Astrocyte (in vitro differentiated cells and primary cell): ENCODE data around the gene NLRP6. TPM values are rescaled to one million over a fixed set of nuclear protein-coding genes. Genes with fewer than 3 reads are reported as not detected.

Experiments
- DNase-seq: peaks from one replicate; pipeline ENCODE4 v3.0.0-alpha.2; 2010; ENCODE audit warnings: low read depth
- FAIRE-seq: peaks from 2 replicates; lab custom pipeline; 2011; peaks lifted over from hg19 to GRCh38; lab: Jason Lieb, UNC
- H2AFZ ChIP-seq: 2 replicates; pipeline ENCODE4 v1.6.0; 2012; ENCODE audit warnings: low read depth, low read length, inconsistent platforms
- H3K27ac ChIP-seq: 2 replicates; pipeline ENCODE4 v1.5.1; 2011; ENCODE audit warnings: low read depth, low read length, inconsistent platforms
- H3K27me3 ChIP-seq: 2 replicates; pipeline ENCODE4 v1.6.0; 2011; ENCODE audit warnings: low read length, inconsistent platforms; ENCODE audit not compliant: insufficient read depth
- H3K36me3 ChIP-seq: 2 replicates; pipeline ENCODE4 v1.5.1; 2011; ENCODE audit warnings: low read length, inconsistent platforms; ENCODE audit not compliant: insufficient read depth
- H3K4me1 ChIP-seq: 2 replicates; pipeline ENCODE4 v1.5.1; 2011; ENCODE audit warnings: low read length, inconsistent platforms; ENCODE audit not compliant: insufficient read depth
- H3K4me2 ChIP-seq: 2 replicates; pipeline ENCODE4 v1.6.0; 2012; ENCODE audit warnings: low read length, inconsistent platforms
- H3K4me3 ChIP-seq: 2 replicates; pipeline ENCODE4 v1.5.1; 2011; ENCODE audit warnings: low read depth, mild to moderate bottlenecking, low read length, inconsistent platforms; ENCODE audit not compliant: insufficient read depth
- H3K79me2 ChIP-seq: 2 replicates; pipeline ENCODE4 v1.6.0; 2012; ENCODE audit warnings: mild to moderate bottlenecking, low read length, inconsistent platforms; ENCODE audit not compliant: insufficient read depth
- H3K9ac ChIP-seq: 2 replicates; pipeline ENCODE4 v1.6.0; 2012; ENCODE audit warnings: mild to moderate bottlenecking, low read length, inconsistent platforms
- H3K9me3 ChIP-seq: 2 replicates; pipeline ENCODE4 v1.5.1; 2012; ENCODE audit warnings: low read depth, mild to moderate bottlenecking, low read length, inconsistent platforms; ENCODE audit not compliant: insufficient read depth
- H4K20me1 ChIP-seq: 2 replicates; pipeline ENCODE4 v1.6.0; 2012; ENCODE audit warnings: low read length, inconsistent platforms; ENCODE audit not compliant: insufficient read depth
- H3K27ac Mint-ChIP-seq: one replicate; pipeline ENCODE4 v1.8.0; 2021; ENCODE audit warnings: mild to moderate bottlenecking, mixed read lengths; ENCODE audit not compliant: unreplicated experiment
- H3K27me3 Mint-ChIP-seq: one replicate; pipeline ENCODE4 v1.8.0; 2021; ENCODE audit warnings: low read depth, mixed read lengths; ENCODE audit not compliant: unreplicated experiment
- H3K36me3 Mint-ChIP-seq: one replicate; pipeline ENCODE4 v1.8.0; 2021; ENCODE audit warnings: low read depth, mixed read lengths; ENCODE audit not compliant: unreplicated experiment
- H3K4me1 Mint-ChIP-seq: one replicate; pipeline ENCODE4 v1.8.0; 2021; ENCODE audit warnings: low read depth, mixed read lengths; ENCODE audit not compliant: unreplicated experiment
- H3K4me3 Mint-ChIP-seq: one replicate; pipeline ENCODE4 v1.8.0; 2021; ENCODE audit warnings: mild to moderate bottlenecking, moderate library complexity, mixed read lengths; ENCODE audit not compliant: unreplicated experiment
- H3K9me3 Mint-ChIP-seq: one replicate; pipeline ENCODE4 v1.8.0; 2021; ENCODE audit warnings: mild to moderate bottlenecking, mixed read lengths; ENCODE audit not compliant: unreplicated experiment
- CTCF ChIP-seq: IDR thresholded peaks from 2 replicates; pipeline ENCODE4 v1.5.1; 2011; ENCODE audit warnings: low read depth, mild to moderate bottlenecking, inconsistent platforms, low read length, moderate library complexity; ENCODE audit not compliant: insufficient read depth
- EZH2 ChIP-seq: IDR thresholded peaks from 2 replicates; pipeline ENCODE4 v1.6.1; 2012; ENCODE audit warnings: mild to moderate bottlenecking, low read length, inconsistent platforms; ENCODE audit not compliant: insufficient read depth
- total RNA-seq: library from RNA; stranded (reverse); gene quantifications from 2 replicates; pipeline ENCODE4 v1.2.1, GENCODE V29; 2021

NLRP6 gene
- total RNA-seq, 1 donor from 2014 or later: not detected

GRCh38 chr11:259413-259812 lies 18.8 kb upstream of the NLRP6 start:
- no peak overlapping the region for H3K9ac ChIP-seq
- H3K9me3 Mint-ChIP-seq: peaks cover 4% of the 10 kb centered on the region
- no peaks in the 10 kb centered on the region for H3K27me3 ChIP-seq
- no peaks in the 10 kb centered on the region for H4K20me1 ChIP-seq
- H3K4me1 ChIP-seq: no peaks in the 10 kb centered on the region
- TF ChIP-seq EZH2 (no peak), CTCF (no peak)
- no peaks in the 10 kb centered on the region for H3K36me3 ChIP-seq
- no peak overlapping the region for H3K27ac Mint-ChIP-seq
- no peak overlapping the region for H2AFZ ChIP-seq
- DNase-seq (no peak), FAIRE-seq (no peak)
- H3K4me2 ChIP-seq: no peak overlapping the region
- H3K9me3 ChIP-seq: no peaks in the 10 kb centered on the region
- peaks cover 1% of the 10 kb centered on the region for H3K36me3 Mint-ChIP-seq
- H3K4me1 Mint-ChIP-seq: no peaks in the 10 kb centered on the region
- no peak overlapping the region for H3K4me3 Mint-ChIP-seq
- no peak overlapping the region for H3K27ac ChIP-seq
- no peak overlapping the region for H3K4me3 ChIP-seq
- H3K79me2 ChIP-seq: no peaks in the 10 kb centered on the region
- peaks cover 13% of the 10 kb centered on the region for H3K27me3 Mint-ChIP-seq

GRCh38 chr11:261624-262023 lies 16.6 kb upstream of the NLRP6 start:
- H3K9me3 Mint-ChIP-seq: peaks cover 4% of the 10 kb centered on the region
- Histone ChIP-seq H3K79me2 (no peaks in the 10 kb centered on the region), H3K9ac (no peak overlapping the region), H3K9me3 (no peaks in the 10 kb centered on the region), H2AFZ (no peak overlapping the region), H3K27ac (no peak overlapping the region), H3K27me3 (no peaks in the 10 kb centered on the region), H3K36me3 (no peaks in the 10 kb centered on the region), H3K4me2 (no peak overlapping the region), H3K4me3 (no peak overlapping the region), H3K4me1 (no peaks in the 10 kb centered on the region), H4K20me1 (no peaks in the 10 kb centered on the region)
- no peak overlapping the region for H3K4me3 Mint-ChIP-seq
- peaks cover 1% of the 10 kb centered on the region for H3K36me3 Mint-ChIP-seq
- FAIRE-seq (no peak), DNase-seq (no peak)
- no peak overlapping the region for H3K27ac Mint-ChIP-seq
- TF ChIP-seq EZH2 (no peak), CTCF (no peak)
- H3K4me1 Mint-ChIP-seq: no peaks in the 10 kb centered on the region
- peaks cover 11% of the 10 kb centered on the region for H3K27me3 Mint-ChIP-seq

- Histone ChIP-seq H4K20me1 (no peaks in the 10 kb centered on the region), H3K27ac (no peak overlapping the region), H3K79me2 (no peaks in the 10 kb centered on the region), H3K9ac (no peak overlapping the region), H2AFZ (no peak overlapping the region), H3K27me3 (peaks cover 4% of the 10 kb centered on the region), H3K4me1 (no peaks in the 10 kb centered on the region), H3K4me2 (no peak overlapping the region), H3K9me3 (no peaks in the 10 kb centered on the region), H3K4me3 (no peak overlapping the region), H3K36me3 (no peaks in the 10 kb centered on the region)
- no peak overlapping the region for H3K27ac Mint-ChIP-seq
- FAIRE-seq (no peak), DNase-seq (no peak)
- no peaks in the 10 kb centered on the region for H3K36me3 Mint-ChIP-seq
- peaks cover 17% of the 10 kb centered on the region for H3K27me3 Mint-ChIP-seq
- TF ChIP-seq CTCF: no peak
- H3K9me3 Mint-ChIP-seq: no peaks in the 10 kb centered on the region
- no peaks in the 10 kb centered on the region for H3K4me1 Mint-ChIP-seq
- no peak overlapping the region for H3K4me3 Mint-ChIP-seq
Measured at GRCh38 chr11:266676-267439, 11.3 kb upstream of the NLRP6 start.
